GM21619 (cell line): Measurements from ENCODE around the gene AGPAT4.
A peak's percentile ranks its signal among the peaks of the same experiment; 100 is the strongest.

Experiments used
- ATAC-seq: cut with Tn5 transposase; IDR thresholded peaks from one replicate; pipeline ENCODE4 v1.9.1; 2021; ENCODE audit not compliant: unreplicated experiment

AGPAT4 gene

GRCh38 chr6:161082215-161082614 is 191.6 kb downstream of the AGPAT4 start:
- ATAC-seq, result peak; percentile 76

- ATAC-seq, result no peak
These were observed 193.4 kb downstream of the AGPAT4 start for GRCh38 chr6:161080263-161080970.
